ENCODE results near the gene SWSAP1.

DNA sequence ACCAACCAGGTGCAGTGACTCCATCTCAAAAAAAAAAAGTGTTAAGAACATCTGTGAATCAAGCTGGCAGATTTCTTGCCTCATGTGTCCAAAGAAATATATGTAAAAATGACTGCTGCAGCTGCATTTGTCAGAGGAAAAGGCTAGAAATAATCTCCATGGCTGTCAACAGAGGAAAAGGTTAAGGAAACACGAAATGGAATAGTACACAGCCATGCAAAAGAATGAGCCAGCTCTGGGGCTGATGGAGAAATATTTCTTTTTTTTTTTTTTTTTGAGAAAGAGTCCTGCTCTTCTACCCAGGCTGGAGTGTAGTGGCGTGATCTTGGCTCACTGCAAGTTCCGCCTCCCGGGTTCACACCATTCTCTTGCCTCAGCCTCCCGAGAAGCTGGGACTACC lies 41.6 kb upstream of the SWSAP1 start:
- TF ChIP-seq, protein P1, sequence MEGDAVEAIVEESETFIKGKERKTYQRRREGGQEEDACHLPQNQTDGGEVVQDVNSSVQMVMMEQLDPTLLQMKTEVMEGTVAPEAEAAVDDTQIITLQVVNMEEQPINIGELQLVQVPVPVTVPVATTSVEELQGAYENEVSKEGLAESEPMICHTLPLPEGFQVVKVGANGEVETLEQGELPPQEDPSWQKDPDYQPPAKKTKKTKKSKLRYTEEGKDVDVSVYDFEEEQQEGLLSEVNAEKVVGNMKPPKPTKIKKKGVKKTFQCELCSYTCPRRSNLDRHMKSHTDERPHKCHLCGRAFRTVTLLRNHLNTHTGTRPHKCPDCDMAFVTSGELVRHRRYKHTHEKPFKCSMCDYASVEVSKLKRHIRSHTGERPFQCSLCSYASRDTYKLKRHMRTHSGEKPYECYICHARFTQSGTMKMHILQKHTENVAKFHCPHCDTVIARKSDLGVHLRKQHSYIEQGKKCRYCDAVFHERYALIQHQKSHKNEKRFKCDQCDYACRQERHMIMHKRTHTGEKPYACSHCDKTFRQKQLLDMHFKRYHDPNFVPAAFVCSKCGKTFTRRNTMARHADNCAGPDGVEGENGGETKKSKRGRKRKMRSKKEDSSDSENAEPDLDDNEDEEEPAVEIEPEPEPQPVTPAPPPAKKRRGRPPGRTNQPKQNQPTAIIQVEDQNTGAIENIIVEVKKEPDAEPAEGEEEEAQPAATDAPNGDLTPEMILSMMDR (IDR thresholded peaks at IDR 0.05) = no peak
- TF ChIP-seq EP300 (IDR thresholded peaks at IDR 0.05) = no peak
- TF ChIP-seq POLR2AphosphoS5 (IDR thresholded peaks at IDR 0.05) = no peak

Data from suprapubic skin (tissue), 4 donors.